ENCODE results near the gene GPD1L.

Gene GPD1L

DNA sequence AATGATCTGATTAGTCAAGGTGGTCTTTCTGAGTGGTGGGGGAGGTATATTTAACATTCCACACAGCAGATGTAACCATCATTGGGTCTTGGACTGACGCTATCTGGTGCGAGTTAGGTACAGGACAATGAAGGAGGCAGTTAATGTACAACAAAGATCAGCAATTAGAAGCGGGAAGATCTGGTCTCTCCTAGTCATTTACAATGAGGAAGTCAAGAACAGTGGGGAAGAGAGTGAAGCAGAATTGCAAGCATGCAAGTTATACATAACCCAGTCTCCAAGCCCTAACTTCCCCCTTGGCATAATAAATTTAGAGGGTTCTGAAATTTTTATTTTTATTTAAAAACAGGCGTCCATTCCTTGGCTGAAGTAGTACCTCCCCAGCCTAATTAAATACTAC is 14.1 kb downstream of the GPD1L start:
- Histone ChIP-seq H3K4me2 (ENCODE audit: insufficient read depth, low read length, poor library complexity, severe bottlenecking) (no peak overlapping the region), H3K4ac (ENCODE audit: low read length) (no peak overlapping the region), H3K4me1 (ENCODE audit: control insufficient read depth in 2 of 2, insufficient read depth in 1 of 2, low read depth in 1 of 2, low read length in 2 of 2) (no peaks in the 10 kb centered on the region), H4K91ac (ENCODE audit: low read depth, low read length, poor library complexity) (no peak overlapping the region), H4K8ac (ENCODE audit: low read depth, low read length) (no peak overlapping the region), H3K23ac (ENCODE audit: low read depth, low read length, poor library complexity) (no peak overlapping the region), H2BK12ac (ENCODE audit: low read length) (no peak overlapping the region), H2AK5ac (ENCODE audit: low read depth, low read length) (no peak overlapping the region), H3K18ac (ENCODE audit: low read length) (no peak overlapping the region), H3K36me3 (replicated peaks in 1 of 2; ENCODE audit: control insufficient read depth in 2 of 2, insufficient read depth in 2 of 2, low read length in 2 of 2) (no peaks in the 10 kb centered on the region), H2BK15ac (ENCODE audit: low read length) (no peak overlapping the region), H3K4me3 (ENCODE audit: low read length in 2 of 2) (no peak overlapping the region), H3K14ac (ENCODE audit: low read length) (no peak overlapping the region), H3K9me3 (replicated peaks in 1 of 2; ENCODE audit: control insufficient read depth in 2 of 2, insufficient read depth in 1 of 2, low read depth in 1 of 2, low read length in 2 of 2) (no peaks in the 10 kb centered on the region), H3K9ac (ENCODE audit: low read depth, low read length, poor library complexity) (no peak overlapping the region), H2BK5ac (ENCODE audit: low read length) (no peak overlapping the region), H3K27ac (replicated peaks; ENCODE audit: low read length) (no peak overlapping the region), H3K27me3 (ENCODE audit: control insufficient read depth in 3 of 3, insufficient read depth in 3 of 3, low read depth in 1 of 3, low read length in 3 of 3) (peaks cover 0 to 4% (median 0%) of the 10 kb centered on the region in 3 experiments), H2AFZ (ENCODE audit: low read length) (no peak overlapping the region), H2BK120ac (ENCODE audit: low read depth, low read length) (no peak overlapping the region), H3K79me1 (ENCODE audit: low read depth, low read length) (no peaks in the 10 kb centered on the region)
- no CpG with 5 or more reads among the region's 4 CpGs for WGBS, 2 donors (ENCODE audit: extremely low coverage in 2 of 2, insufficient read length in 2 of 2, insufficient replicate concordance in 1 of 2)
- no peak for DNase-seq (ENCODE audit: low spot score)

DNA sequence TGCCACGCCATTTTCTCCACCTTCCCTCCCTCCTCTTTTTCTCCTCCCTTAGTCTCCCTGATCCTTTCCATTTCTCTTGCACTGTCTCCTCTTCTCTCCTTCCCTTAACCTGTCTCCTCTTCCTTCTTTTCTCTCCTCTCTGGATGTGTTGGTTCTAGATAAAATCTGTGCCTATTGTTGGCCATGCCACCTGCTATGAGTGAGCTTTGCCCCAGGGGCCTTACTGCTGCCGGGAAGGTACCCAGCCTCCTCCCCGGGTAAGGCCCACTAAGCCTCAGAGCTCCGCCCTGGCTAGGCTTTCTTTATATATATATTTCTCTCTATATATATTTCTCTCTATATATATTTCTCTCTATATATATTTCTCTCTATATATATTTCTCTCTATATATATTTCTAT is 14.7 kb downstream of the GPD1L start:
- Histone ChIP-seq H3K14ac (ENCODE audit: low read length) (no peak overlapping the region), H3K4me3 (ENCODE audit: low read length in 2 of 2) (peak overlapping the region in 1 of 2 donors; percentile 5), H2BK15ac (ENCODE audit: low read length) (no peak overlapping the region), H3K27ac (replicated peaks; ENCODE audit: low read length) (no peak overlapping the region), H2BK5ac (ENCODE audit: low read length) (no peak overlapping the region), H3K79me1 (ENCODE audit: low read depth, low read length) (no peaks in the 10 kb centered on the region), H3K18ac (ENCODE audit: low read length) (no peak overlapping the region), H4K91ac (ENCODE audit: low read depth, low read length, poor library complexity) (no peak overlapping the region), H4K8ac (ENCODE audit: low read depth, low read length) (no peak overlapping the region), H3K36me3 (replicated peaks in 1 of 2; ENCODE audit: control insufficient read depth in 2 of 2, insufficient read depth in 2 of 2, low read length in 2 of 2) (no peaks in the 10 kb centered on the region), H3K4me1 (ENCODE audit: control insufficient read depth in 2 of 2, insufficient read depth in 1 of 2, low read depth in 1 of 2, low read length in 2 of 2) (no peaks in the 10 kb centered on the region), H2BK12ac (ENCODE audit: low read length) (no peak overlapping the region), H3K9me3 (replicated peaks in 1 of 2; ENCODE audit: control insufficient read depth in 2 of 2, insufficient read depth in 1 of 2, low read depth in 1 of 2, low read length in 2 of 2) (no peaks in the 10 kb centered on the region), H2AFZ (ENCODE audit: low read length) (no peak overlapping the region), H3K27me3 (ENCODE audit: control insufficient read depth in 3 of 3, insufficient read depth in 3 of 3, low read depth in 1 of 3, low read length in 3 of 3) (peaks cover 0 to 6% (median 0%) of the 10 kb centered on the region in 3 experiments), H2AK5ac (ENCODE audit: low read depth, low read length) (no peak overlapping the region), H3K23ac (ENCODE audit: low read depth, low read length, poor library complexity) (no peak overlapping the region), H3K4me2 (ENCODE audit: insufficient read depth, low read length, poor library complexity, severe bottlenecking) (no peak overlapping the region), H2BK120ac (ENCODE audit: low read depth, low read length) (no peak overlapping the region), H3K4ac (ENCODE audit: low read length) (no peak overlapping the region), H3K9ac (ENCODE audit: low read depth, low read length, poor library complexity) (no peak overlapping the region)
- DNase-seq (ENCODE audit: low spot score): no peak
- WGBS, 2 donors (ENCODE audit: extremely low coverage in 2 of 2, insufficient read length in 2 of 2, insufficient replicate concordance in 1 of 2): no CpG with 5 or more reads among the region's 4 CpGs

GRCh38 chr3:32123620-32124019 is 17.2 kb downstream of the GPD1L start:
- no peak overlapping the region for H2BK15ac ChIP-seq (ENCODE audit: low read length)
- H2AK5ac ChIP-seq (ENCODE audit: low read depth, low read length): no peak overlapping the region
- H2BK12ac ChIP-seq (ENCODE audit: low read length): no peak overlapping the region
- no peak overlapping the region for H3K4ac ChIP-seq (ENCODE audit: low read length)
- DNase-seq (ENCODE audit: low spot score): no peak
- H3K9me3 ChIP-seq (replicated peaks in 1 of 2; ENCODE audit: control insufficient read depth in 2 of 2, insufficient read depth in 1 of 2, low read depth in 1 of 2, low read length in 2 of 2): no peaks in the 10 kb centered on the region
- H3K4me2 ChIP-seq (ENCODE audit: insufficient read depth, low read length, poor library complexity, severe bottlenecking): no peak overlapping the region
- no peak overlapping the region for H2AFZ ChIP-seq (ENCODE audit: low read length)
- H3K18ac ChIP-seq (ENCODE audit: low read length): no peak overlapping the region
- no peak overlapping the region for H3K4me3 ChIP-seq (ENCODE audit: low read length in 2 of 2)
- peaks cover 0 to 14% (median 0%) of the 10 kb centered on the region in 3 experiments for H3K27me3 ChIP-seq (ENCODE audit: control insufficient read depth in 3 of 3, insufficient read depth in 3 of 3, low read depth in 1 of 3, low read length in 3 of 3)
- H4K91ac ChIP-seq (ENCODE audit: low read depth, low read length, poor library complexity): no peak overlapping the region
- no peak overlapping the region for H3K14ac ChIP-seq (ENCODE audit: low read length)
- H3K79me1 ChIP-seq (ENCODE audit: low read depth, low read length): no peaks in the 10 kb centered on the region
- H2BK120ac ChIP-seq (ENCODE audit: low read depth, low read length): no peak overlapping the region
- no peak overlapping the region for H4K8ac ChIP-seq (ENCODE audit: low read depth, low read length)
- no CpG with 5 or more reads among the region's 5 CpGs for WGBS, 2 donors (ENCODE audit: extremely low coverage in 2 of 2, insufficient read length in 2 of 2, insufficient replicate concordance in 1 of 2)
- H3K36me3 ChIP-seq (replicated peaks in 1 of 2; ENCODE audit: control insufficient read depth in 2 of 2, insufficient read depth in 2 of 2, low read length in 2 of 2): no peaks in the 10 kb centered on the region
- H2BK5ac ChIP-seq (ENCODE audit: low read length): no peak overlapping the region
- no peak overlapping the region for H3K23ac ChIP-seq (ENCODE audit: low read depth, low read length, poor library complexity)
- no peak overlapping the region for H3K27ac ChIP-seq (replicated peaks; ENCODE audit: low read length)
- H3K9ac ChIP-seq (ENCODE audit: low read depth, low read length, poor library complexity): no peak overlapping the region
- H3K4me1 ChIP-seq (ENCODE audit: control insufficient read depth in 2 of 2, insufficient read depth in 1 of 2, low read depth in 1 of 2, low read length in 2 of 2): no peaks in the 10 kb centered on the region

DNA sequence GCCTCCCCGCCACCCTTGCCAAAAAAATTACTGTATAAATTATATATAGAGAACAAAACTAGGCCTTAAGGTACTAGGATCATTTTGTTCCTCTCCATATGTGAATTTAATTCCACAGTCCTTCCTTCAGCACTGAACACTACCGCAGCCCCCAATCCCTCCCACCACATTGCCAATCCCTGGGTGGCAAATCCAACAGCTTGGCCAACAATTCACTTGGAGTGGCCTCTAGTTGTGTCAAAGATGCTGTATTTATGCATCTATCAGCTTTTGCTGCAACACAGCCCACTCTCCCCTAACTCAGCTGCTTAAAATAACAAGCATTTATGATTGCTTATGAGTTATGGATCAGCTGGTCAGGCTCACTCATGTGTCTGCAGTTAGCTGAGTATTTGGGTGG is 18.6 kb downstream of the GPD1L start:
- H3K4me3 ChIP-seq (ENCODE audit: low read length in 2 of 2): no peak overlapping the region
- H2BK5ac ChIP-seq (ENCODE audit: low read length): no peak overlapping the region
- H3K27ac ChIP-seq (replicated peaks; ENCODE audit: low read length): no peak overlapping the region
- H3K4ac ChIP-seq (ENCODE audit: low read length): no peak overlapping the region
- H3K9me3 ChIP-seq (replicated peaks in 1 of 2; ENCODE audit: control insufficient read depth in 2 of 2, insufficient read depth in 1 of 2, low read depth in 1 of 2, low read length in 2 of 2): no peaks in the 10 kb centered on the region
- H3K9ac ChIP-seq (ENCODE audit: low read depth, low read length, poor library complexity): no peak overlapping the region
- H3K4me1 ChIP-seq (ENCODE audit: control insufficient read depth in 2 of 2, insufficient read depth in 1 of 2, low read depth in 1 of 2, low read length in 2 of 2): peaks cover 0 to 2% of the 10 kb centered on the region in 2 donors
- no peak overlapping the region for H3K18ac ChIP-seq (ENCODE audit: low read length)
- H3K79me1 ChIP-seq (ENCODE audit: low read depth, low read length): no peaks in the 10 kb centered on the region
- DNase-seq (ENCODE audit: low spot score): no peak
- H3K23ac ChIP-seq (ENCODE audit: low read depth, low read length, poor library complexity): no peak overlapping the region
- no peaks in the 10 kb centered on the region for H3K36me3 ChIP-seq (replicated peaks in 1 of 2; ENCODE audit: control insufficient read depth in 2 of 2, insufficient read depth in 2 of 2, low read length in 2 of 2)
- no CpG with 5 or more reads among the region's 2 CpGs for WGBS, 2 donors (ENCODE audit: extremely low coverage in 2 of 2, insufficient read length in 2 of 2, insufficient replicate concordance in 1 of 2)
- no peak overlapping the region for H2BK12ac ChIP-seq (ENCODE audit: low read length)
- H4K8ac ChIP-seq (ENCODE audit: low read depth, low read length): no peak overlapping the region
- peaks cover 0 to 14% (median 0%) of the 10 kb centered on the region in 3 experiments for H3K27me3 ChIP-seq (ENCODE audit: control insufficient read depth in 3 of 3, insufficient read depth in 3 of 3, low read depth in 1 of 3, low read length in 3 of 3)
- H2BK120ac ChIP-seq (ENCODE audit: low read depth, low read length): no peak overlapping the region
- no peak overlapping the region for H2AFZ ChIP-seq (ENCODE audit: low read length)
- H3K14ac ChIP-seq (ENCODE audit: low read length): no peak overlapping the region
- no peak overlapping the region for H2BK15ac ChIP-seq (ENCODE audit: low read length)
- no peak overlapping the region for H2AK5ac ChIP-seq (ENCODE audit: low read depth, low read length)
- no peak overlapping the region for H3K4me2 ChIP-seq (ENCODE audit: insufficient read depth, low read length, poor library complexity, severe bottlenecking)
- H4K91ac ChIP-seq (ENCODE audit: low read depth, low read length, poor library complexity): no peak overlapping the region
